Fibroblast of lung (primary cell): Measurements from ENCODE around the gene FUT8. TPM values are rescaled to one million over a fixed set of nuclear protein-coding genes. Genes with fewer than 3 reads are reported as not detected.

ENCODE experiments used
- DNase-seq, 2 donors: peaks; one replicate each; pipeline versions ENCODE4 v3.0.0 to v3.0.0-alpha.2; 2010; ENCODE audit warnings: low read depth in 2 of 2
- H2AFZ ChIP-seq: 2 replicates; pipeline ENCODE4 v1.5.1; 2012; ENCODE audit warnings: low read length, control low read depth, inconsistent platforms
- H3K27ac ChIP-seq: 2 replicates; pipeline ENCODE4 v1.5.1; 2011; ENCODE audit warnings: low read length, control low read depth; ENCODE audit not compliant: insufficient read depth
- H3K27me3 ChIP-seq: 2 replicates; pipeline ENCODE4 v1.5.1; 2011; ENCODE audit warnings: mild to moderate bottlenecking, low read length; ENCODE audit not compliant: control insufficient read depth, insufficient read depth
- H3K36me3 ChIP-seq: 2 replicates; pipeline ENCODE4 v1.5.1; 2011; ENCODE audit warnings: low read length; ENCODE audit not compliant: control insufficient read depth, insufficient read depth
- H3K4me1 ChIP-seq: 2 replicates; pipeline ENCODE4 v1.5.1; 2011; ENCODE audit warnings: low read length; ENCODE audit not compliant: control insufficient read depth, insufficient read depth; ENCODE audit errors: extremely low read depth
- H3K4me2 ChIP-seq: 2 replicates; pipeline ENCODE4 v1.5.1; 2011; ENCODE audit warnings: low read length, control low read depth; ENCODE audit not compliant: insufficient read depth; ENCODE audit errors: extremely low read depth
- H3K4me3 ChIP-seq, 4 experiments: fragments of 200-600 bp in 1 of 4; sonication (generic) in 1 of 4; replicated peaks in 1 of 4; 2 replicates each; pipeline ENCODE4 v1.5.1; 2011 to 2016; ENCODE audit warnings: low read length in 4 of 4, low read depth in 3 of 4, mild to moderate bottlenecking in 3 of 4, control low read depth in 2 of 4, inconsistent platforms in 1 of 4, mixed read lengths in 1 of 4; ENCODE audit not compliant: insufficient read depth in 1 of 4; ENCODE audit errors: control extremely low read depth in 1 of 4
- H3K79me2 ChIP-seq: 2 replicates; pipeline ENCODE4 v1.5.1; 2012; ENCODE audit warnings: mild to moderate bottlenecking, low read length, inconsistent platforms; ENCODE audit not compliant: control insufficient read depth, insufficient read depth
- H3K9ac ChIP-seq: 2 replicates; pipeline ENCODE4 v1.5.1; 2011; ENCODE audit warnings: mild to moderate bottlenecking, low read length, control low read depth; ENCODE audit not compliant: insufficient read depth
- H3K9me3 ChIP-seq: 2 replicates; pipeline ENCODE4 v1.5.1; 2012; ENCODE audit warnings: low read depth, low read length; ENCODE audit not compliant: control insufficient read depth, insufficient read depth
- H4K20me1 ChIP-seq: 2 replicates; pipeline ENCODE4 v1.5.1; 2011; ENCODE audit warnings: low read length; ENCODE audit not compliant: control insufficient read depth, insufficient read depth; ENCODE audit errors: extremely low read depth
- CTCF ChIP-seq, 2 donors: IDR thresholded peaks in 1 of 2; conservative IDR thresholded peaks in 1 of 2; 1 replicate in 1 of 2; 2 replicates in 1 of 2; pipeline ENCODE4 v1.5.1; 2011 to 2012; ENCODE audit warnings: low read length in 2 of 2, control low read depth in 1 of 2, inconsistent platforms in 1 of 2, low read depth in 1 of 2, mild to moderate bottlenecking in 1 of 2
- EZH2 ChIP-seq: IDR thresholded peaks from 2 replicates; pipeline ENCODE4 v1.5.1; 2012; ENCODE audit warnings: low read length, control low read depth, mild to moderate bottlenecking; ENCODE audit errors: missing control alignments
- polyA plus RNA-seq, 2 donors: library from polyadenylated mRNA; depleted of rRNA in 1 of 2; stranded (reverse) in 1 of 2; unstranded in 1 of 2; fragments of >200 nt; gene quantifications; 2 replicates each; pipeline ENCODE4 v1.2.1, GENCODE V29; 2011 to 2012; ENCODE audit warnings: missing spikeins in 1 of 2
- total RNA-seq: library from RNA; depleted of rRNA; stranded (reverse); fragments of >200 nt; gene quantifications from 2 replicates; pipeline ENCODE4 v1.2.1, GENCODE V29; 2014

The FUT8 gene
- total and polyA plus RNA-seq, 2 donors (not counting 1 experiment from before 2014, with no cell fraction given), result 51.4 to 95.8 TPM

- Histone ChIP-seq H3K27ac (no peak overlapping the region), H2AFZ (no peak overlapping the region), H3K9me3 (no peaks in the 10 kb centered on the region), H3K4me1 (no peaks in the 10 kb centered on the region), H3K79me2 (no peaks in the 10 kb centered on the region), H3K27me3 (no peaks in the 10 kb centered on the region), H3K4me2 (no peak overlapping the region), H3K4me3 (no peak overlapping the region), H3K36me3 (no peaks in the 10 kb centered on the region), H4K20me1 (no peaks in the 10 kb centered on the region), H3K9ac (no peak overlapping the region)
- DNase-seq, result no peak
- TF ChIP-seq CTCF (conservative IDR thresholded peaks at IDR 0.05 in 1 of 2, IDR thresholded peaks at IDR 0.05 in 1 of 2; ENCODE audit: low read depth in 1 of 2, low read length in 2 of 2) (no peak), EZH2 (no peak)
Measured at GRCh38 chr14:65503771-65504170, 91.2 kb downstream of the FUT8 start.

GRCh38 chr14:65506801-65507200, 94.3 kb downstream of the FUT8 start:
- no peaks in the 10 kb centered on the region for H3K79me2 ChIP-seq

GRCh38 chr14:65509842-65510241, 97.3 kb downstream of the FUT8 start:
- no peaks in the 10 kb centered on the region for H3K79me2 ChIP-seq
- no peak overlapping the region for H3K4me3 ChIP-seq
- no peaks in the 10 kb centered on the region for H3K36me3 ChIP-seq
- TF ChIP-seq EZH2 (no peak), CTCF (conservative IDR thresholded peaks at IDR 0.05 in 1 of 2, IDR thresholded peaks at IDR 0.05 in 1 of 2; ENCODE audit: low read depth in 1 of 2, low read length in 2 of 2) (no peak)
- no peak overlapping the region for H3K4me2 ChIP-seq
- H4K20me1 ChIP-seq, result no peaks in the 10 kb centered on the region
- H3K27ac ChIP-seq, result no peak overlapping the region
- H3K27me3 ChIP-seq, result no peaks in the 10 kb centered on the region
- H3K9me3 ChIP-seq, result no peaks in the 10 kb centered on the region
- no peak for DNase-seq
- no peak overlapping the region for H3K9ac ChIP-seq
- no peak overlapping the region for H2AFZ ChIP-seq
- no peaks in the 10 kb centered on the region for H3K4me1 ChIP-seq

More at GRCh38 chr14:65506801-65507200, 94.3 kb downstream of the FUT8 start:
- H3K4me1 ChIP-seq, result no peaks in the 10 kb centered on the region
- no peak overlapping the region for H2AFZ ChIP-seq
- no peak overlapping the region for H3K9ac ChIP-seq
- no peaks in the 10 kb centered on the region for H3K36me3 ChIP-seq
- no peaks in the 10 kb centered on the region for H3K9me3 ChIP-seq
- H4K20me1 ChIP-seq, result no peaks in the 10 kb centered on the region
- no peak overlapping the region for H3K27ac ChIP-seq
- no peak for TF ChIP-seq CTCF (conservative IDR thresholded peaks at IDR 0.05 in 1 of 2, IDR thresholded peaks at IDR 0.05 in 1 of 2; ENCODE audit: low read depth in 1 of 2, low read length in 2 of 2)
- no peak for TF ChIP-seq EZH2
- H3K4me2 ChIP-seq, result no peak overlapping the region
- H3K4me3 ChIP-seq, result no peak overlapping the region
- no peak for DNase-seq
- no peaks in the 10 kb centered on the region for H3K27me3 ChIP-seq
